GM18909 (cell line): Measurements from ENCODE around the gene CCL23.
"Not testable (repeated sequence)": the region's sequence is repeated elsewhere in the genome, so short reads cannot be mapped to it uniquely, and the experiment has no call there.

Experiments used
- ATAC-seq: cut with Tn5 transposase; IDR thresholded peaks from one replicate; pipeline ENCODE4 v1.9.1; 2021; ENCODE audit warnings: mild to moderate bottlenecking; ENCODE audit not compliant: unreplicated experiment, poor library complexity

CCL23 gene

DNA sequence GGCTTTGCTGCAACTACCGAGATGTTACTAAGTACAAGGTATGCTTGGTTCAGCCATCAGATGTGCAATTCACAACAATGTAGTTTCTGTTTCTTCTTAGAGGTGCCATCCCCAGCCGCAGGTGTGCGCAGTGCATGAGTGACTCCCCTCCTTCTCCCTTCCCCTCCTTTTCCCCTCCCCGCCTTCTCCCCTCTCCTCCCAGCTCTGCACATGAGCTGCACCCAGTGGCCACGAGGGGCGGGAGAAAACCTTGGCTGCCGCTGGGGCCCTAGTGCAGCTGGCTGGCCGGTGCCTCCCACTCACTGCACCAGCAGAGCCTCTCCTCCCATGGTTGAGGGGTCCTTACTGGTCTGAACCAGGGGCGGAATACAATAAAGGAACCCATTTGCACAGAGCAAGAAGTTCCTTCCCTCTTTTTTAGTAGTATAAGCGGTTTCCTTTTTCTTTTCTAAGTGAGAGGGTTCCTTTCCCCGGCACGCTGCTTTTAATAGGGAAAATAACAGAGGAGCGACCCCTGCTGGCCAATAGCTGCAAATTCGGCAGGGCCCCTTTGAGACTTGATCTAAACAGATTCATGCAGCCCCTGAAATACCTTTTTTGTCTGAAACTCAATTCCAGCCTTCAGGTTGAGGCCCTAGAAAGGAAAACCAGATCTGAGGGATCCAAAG is 8.6 kb downstream of the CCL23 start:
- ATAC-seq = no peak

DNA sequence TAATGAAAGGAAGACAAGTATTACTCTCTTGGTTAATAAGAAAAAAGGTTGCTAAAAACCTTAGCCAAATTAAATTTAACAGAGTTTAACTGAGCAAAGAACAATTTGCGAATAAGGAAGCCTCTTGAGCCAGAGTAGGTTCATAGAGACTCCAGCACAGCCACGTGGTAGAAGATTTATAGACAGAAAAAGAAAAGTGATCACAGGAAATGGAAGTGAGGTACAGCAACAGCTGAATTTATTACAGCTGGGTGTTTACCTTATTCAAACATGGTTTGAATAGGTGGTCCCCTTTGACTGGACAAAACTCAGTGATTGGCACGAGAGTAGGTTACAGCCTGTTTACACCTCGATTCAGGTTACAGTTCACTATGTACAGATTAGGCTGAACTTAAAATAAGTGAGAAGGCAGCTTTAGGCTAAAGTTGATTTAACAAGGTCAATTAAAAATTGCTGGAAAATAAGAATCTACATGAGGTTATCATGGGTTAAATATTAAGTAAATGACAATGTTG is 13.1 kb downstream of the CCL23 start:
- ATAC-seq = no peak

DNA sequence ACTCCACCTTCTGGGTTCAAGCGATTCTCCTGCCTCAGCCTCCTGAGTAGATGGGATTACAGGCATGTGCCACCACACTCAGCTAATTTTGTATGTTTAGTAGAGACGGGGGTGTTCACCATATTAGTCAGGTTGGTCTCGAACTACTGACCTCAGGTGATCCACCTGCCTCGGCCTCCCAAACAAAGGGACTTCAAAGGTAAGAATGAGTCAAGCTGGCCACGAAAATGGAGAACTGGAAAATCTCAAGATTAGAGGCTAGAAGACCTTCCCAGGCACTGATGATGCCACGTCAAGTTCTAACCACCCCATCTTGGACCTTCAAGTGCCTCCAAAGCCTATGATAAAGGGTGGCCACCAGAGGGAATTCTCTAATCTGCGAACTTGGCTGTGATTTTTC is 15.1 kb downstream of the CCL23 start:
- no peak for ATAC-seq

DNA sequence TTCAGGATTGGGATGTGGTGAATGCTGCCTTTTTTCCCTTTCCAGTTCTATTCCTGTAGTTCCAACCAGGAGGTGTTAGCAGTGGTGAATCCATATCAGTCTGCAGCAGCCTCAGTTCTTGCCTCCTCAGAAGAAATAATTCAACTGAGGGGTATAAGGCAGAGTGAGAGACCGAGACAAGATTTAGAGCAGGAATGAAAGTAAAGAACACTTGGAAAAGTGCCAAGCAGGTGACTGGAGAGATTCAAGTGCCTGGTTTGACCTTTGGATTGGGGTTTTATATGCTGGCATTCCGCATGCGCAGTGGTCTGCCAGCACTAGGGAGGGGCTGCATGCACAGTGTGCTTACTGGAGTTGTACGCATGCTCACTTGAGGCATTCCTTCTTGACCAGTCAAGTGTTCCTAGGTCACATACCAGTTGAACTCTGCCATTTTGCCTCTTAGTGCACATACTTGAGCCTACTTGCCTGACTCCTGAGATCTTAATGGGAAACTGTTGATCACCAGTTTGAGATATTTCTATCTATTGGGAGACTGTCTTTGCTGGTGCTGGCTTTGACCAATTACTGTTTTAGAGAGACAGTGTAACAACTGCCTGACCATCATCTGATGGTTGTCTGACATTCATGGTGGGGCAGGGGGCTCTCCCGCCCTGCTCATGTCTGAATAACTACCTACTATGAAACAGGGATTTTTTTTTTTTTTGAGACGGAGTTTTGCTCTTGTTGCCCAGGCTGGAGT is 15.7 kb downstream of the CCL23 start:
- ATAC-seq = no peak

DNA sequence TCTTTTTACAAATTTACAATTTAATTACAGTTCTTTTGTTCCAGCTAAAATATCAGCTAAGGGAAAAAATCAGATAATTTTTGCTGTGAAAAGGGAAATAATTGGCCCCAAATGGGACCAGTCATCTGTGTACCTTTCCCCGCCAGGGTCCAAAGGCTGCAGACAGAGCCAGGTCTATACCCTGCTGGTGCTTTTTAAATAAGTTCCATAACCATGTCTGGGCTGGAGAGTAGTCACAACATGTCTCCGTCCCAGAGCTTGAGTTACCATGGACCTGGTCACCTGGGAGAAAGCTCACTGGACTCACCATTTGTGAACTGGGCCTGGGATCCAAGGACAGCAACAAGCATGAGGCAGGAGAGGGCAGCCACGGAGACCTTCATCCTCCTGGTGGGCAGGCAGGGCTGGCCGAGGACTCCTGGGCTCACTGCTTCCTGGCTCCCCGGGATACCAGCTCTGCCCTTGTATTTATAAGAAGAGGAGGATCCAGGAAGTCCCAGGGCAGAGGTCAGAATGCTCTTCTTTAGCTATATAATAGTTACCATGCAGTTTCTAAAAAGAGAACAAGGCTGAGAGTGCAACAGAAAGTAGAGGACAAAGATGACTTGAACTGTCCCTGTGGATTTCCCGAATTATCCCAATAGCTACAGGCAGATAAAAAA is 16.5 kb downstream of the CCL23 start, which contains the start of gene CCL15:
Gene CCL15 (minus strand): TSS at position 444 of the 662 bp plus-strand sequence. CDS start 61 bp downstream, at position 383.
- no peak for ATAC-seq

DNA sequence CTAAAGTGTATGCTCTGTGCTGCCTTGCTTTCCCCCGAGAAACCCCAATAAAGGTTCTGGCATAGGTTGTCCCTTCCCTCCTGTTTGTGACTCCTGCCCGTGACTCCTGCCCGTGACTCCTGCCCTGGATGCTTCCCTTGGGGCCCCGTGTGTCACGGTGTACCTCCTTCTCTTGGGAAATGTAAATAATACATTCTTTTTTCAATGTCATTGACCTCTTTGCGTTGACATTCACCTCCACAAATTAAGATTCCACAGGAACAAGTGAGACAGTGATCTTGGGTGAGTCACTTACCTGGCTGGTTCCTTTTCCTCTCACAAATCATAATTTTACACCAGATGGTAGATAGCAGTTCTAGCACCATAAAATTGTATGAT is 17.1 kb downstream of the CCL23 start:
- no peak for ATAC-seq

- no peak for ATAC-seq
Observed at GRCh38 chr17:35998756-35999155, 19.0 kb downstream of the CCL23 start.

- ATAC-seq = no peak
Observed at GRCh38 chr17:35998018-35998545, 19.7 kb downstream of the CCL23 start.

DNA sequence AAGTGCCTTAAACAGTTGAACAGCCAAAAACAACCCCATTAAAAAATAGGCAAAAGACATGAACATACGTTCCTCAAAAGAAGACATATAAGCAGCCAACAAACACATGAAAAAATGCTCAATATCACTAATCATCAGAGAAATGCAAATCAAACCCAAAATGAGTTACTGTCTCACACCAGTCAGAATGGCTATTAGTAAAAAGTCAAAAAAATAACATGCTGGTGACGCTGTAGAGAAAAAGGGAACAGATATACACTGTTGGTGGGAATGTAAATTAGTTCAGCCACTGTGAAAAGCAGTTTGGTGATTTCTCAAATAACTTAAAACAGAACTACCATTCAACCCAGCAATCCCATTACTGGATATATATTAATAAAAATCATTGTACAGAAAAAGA is 22.4 kb downstream of the CCL23 start:
- ATAC-seq = not testable (repeated sequence)

- no peak for ATAC-seq
Observed at GRCh38 chr17:35991075-35991474, 26.7 kb downstream of the CCL23 start.

DNA sequence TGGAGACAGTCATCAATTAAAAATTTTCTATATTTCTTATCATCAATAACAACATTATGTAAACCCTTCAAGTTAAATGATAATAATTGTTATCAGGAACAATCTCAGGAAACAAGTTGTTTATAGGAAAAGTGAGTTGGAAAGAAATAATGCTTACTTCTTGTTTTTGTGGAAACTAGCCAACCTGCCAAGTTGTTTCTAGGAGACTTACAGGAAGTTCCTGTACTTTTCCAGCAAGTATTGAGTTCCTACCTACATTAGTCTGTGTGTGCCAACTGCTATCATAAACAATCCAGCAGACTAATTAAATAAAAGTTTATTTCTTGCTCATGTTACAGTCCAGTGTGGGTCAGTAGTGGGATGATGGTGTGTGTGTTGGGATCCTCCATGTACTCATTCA is 29.6 kb downstream of the CCL23 start:
- no peak for ATAC-seq

- no peak for ATAC-seq
Observed at GRCh38 chr17:35986643-35987042, 31.1 kb downstream of the CCL23 start, which contains the start of gene CCL14. TSS of gene CCL14 (minus strand) at chr17:35986729. CDS start at chr17:35986649, 80 bp downstream.

DNA sequence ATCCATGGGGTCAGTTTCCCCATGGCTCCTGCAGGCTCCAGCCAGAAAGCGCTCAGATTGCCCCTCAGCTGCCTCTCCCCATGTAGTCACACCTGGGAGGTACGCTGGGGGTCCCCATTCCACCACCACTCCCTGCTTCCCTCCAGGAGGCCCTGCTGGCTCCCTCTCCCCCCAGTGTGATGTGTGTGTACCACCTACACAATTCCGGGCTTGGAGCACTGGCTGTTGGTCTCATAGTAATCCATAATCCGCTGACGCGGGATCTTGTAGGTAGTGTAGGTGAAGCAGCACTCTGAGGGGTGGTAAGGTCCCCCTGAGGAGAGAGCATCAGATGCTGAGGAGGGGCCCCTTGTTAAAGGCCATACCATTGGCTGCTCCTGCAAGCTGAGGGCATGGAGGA is 33.6 kb downstream of the CCL23 start:
- ATAC-seq = no peak

GRCh38 chr17:35982409-35983191 is 35.2 kb downstream of the CCL23 start:
- ATAC-seq = no peak

DNA sequence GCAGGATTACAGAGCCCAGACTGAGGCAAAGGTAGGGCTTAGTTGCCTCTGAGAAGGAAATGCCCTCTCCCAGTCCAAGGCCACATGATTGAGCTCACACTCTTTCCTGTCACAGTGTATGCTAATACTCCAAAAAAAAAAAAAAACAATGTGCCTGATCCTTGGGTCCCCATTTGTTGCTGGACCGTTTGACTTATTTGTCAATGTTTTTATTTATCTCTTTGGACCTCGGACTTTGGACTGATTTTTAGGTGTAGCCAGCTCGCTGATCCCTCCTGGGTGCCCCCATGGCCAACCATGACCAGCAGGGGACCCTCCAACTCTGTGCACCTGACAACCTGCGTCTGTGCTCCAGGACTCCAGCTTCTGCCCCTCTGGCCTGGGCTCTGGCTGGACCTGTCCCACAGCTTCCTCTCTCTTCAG is 35.9 kb downstream of the CCL23 start:
- no peak for ATAC-seq

DNA sequence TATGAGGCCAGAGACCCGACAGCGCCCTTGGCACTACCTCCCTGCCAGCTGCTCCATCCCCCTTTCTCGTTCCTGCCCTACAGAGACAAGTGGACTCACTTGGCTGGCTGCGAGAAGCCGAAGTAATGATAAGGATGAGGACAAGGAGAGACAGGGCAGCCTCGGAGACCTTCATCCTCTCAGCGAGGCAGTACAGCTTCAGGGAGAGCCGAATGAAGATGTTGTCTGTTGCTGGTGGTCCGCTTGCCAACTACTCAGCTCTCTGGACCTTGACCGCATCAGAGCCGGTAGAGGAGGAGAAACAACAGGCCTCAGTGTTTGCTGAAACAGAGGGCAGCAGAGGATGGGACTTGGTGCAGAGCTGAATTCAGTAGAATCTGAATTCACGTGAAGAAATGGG is 36.5 kb downstream of the CCL23 start, which contains the start of gene CCL16:
Gene CCL16 (minus strand): TSS at position 252 of the 400 bp plus-strand sequence. CDS start 77 bp downstream, at position 175.
- ATAC-seq = no peak

DNA sequence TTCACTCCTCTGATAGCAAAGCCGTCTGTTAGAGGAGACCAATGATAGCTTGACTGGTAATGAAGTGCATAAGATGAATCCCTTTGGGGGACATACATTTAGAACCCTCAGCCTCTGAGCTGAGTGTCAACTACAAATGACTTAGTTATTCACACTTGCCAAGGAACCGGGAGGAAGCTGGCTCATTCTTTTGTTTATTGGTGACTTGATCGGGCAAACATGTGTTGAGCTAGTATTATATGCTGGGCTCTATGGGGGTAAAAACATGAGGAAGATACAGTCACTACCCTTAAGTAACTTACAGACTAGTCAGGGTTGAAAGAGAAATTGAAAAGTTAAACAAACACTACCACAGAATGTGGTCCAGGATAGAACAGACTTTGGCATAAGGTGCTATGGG is 39.4 kb downstream of the CCL23 start:
- no peak for ATAC-seq

DNA sequence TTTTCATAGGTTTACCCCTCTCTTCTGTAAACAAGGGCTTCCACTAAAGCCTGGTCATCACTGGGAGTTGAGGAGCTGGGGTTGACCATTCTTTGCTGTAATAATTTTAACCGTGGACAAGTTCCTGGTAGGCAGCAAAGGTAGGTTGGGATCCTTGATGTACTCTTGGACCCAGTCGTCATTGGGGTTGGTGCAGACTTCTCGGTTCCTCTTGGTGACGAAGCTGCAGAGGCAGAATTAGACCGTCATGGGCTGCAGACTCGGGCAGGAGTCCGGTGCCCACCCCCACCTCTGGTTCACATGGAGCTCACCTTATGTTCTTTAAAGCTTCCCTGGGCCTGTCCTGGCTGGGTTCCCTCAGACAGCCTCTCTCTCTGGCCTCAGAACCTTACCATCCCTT is 40.3 kb downstream of the CCL23 start:
- ATAC-seq = no peak

- ATAC-seq = no peak
Observed at GRCh38 chr17:35973333-35974260, 44.2 kb downstream of the CCL23 start.
